HepG2 (cell line): ENCODE results near the gene SLC12A9. TPM values are rescaled to one million over a fixed set of nuclear protein-coding genes. Genes with fewer than 3 reads are reported as not detected.

Experiments
- ETV5 ChIP-seq: IDR thresholded peaks from 2 replicates; pipeline ENCODE4 v1.6.1; 2018; ENCODE audit warnings: missing biosample characterization, missing genetic modification reagents, inconsistent platforms, borderline replicate concordance
- HHEX ChIP-seq: IDR thresholded peaks from 2 replicates; pipeline ENCODE4 v1.6.1; 2016; ENCODE audit warnings: control low read depth
- SRSF1 ChIP-seq: fragments of 200-400 bp; formaldehyde crosslinking; optimal IDR thresholded peaks from 2 replicates; pipeline ENCODE3; 2017; ENCODE audit warnings: mild to moderate bottlenecking, low read depth, low read length, moderate library complexity
- polyA plus RNA-seq, 8 experiments: library from polyadenylated mRNA; depleted of rRNA in 3 of 8; stranded (reverse) in 7 of 8; unstranded in 1 of 8; fragments of >200 nt; fragmentation: Illumina TruSeq in 4 of 8; extraction: Trizol in 4 of 8; gene quantifications; 2 replicates each; pipeline versions ENCODE4 v1.2.1 to v1.2.3, GENCODE V29; 2011 to 2016; ENCODE audit warnings: low read depth in 4 of 8, missing spikeins in 1 of 8, mixed read lengths in 1 of 8; ENCODE audit not compliant: insufficient read depth in 1 of 8
- total RNA-seq, 5 experiments: library from RNA; depleted of rRNA; stranded (reverse); fragments of >200 nt; fragmentation: Illumina TruSeq; extraction: Trizol; gene quantifications; 2 replicates each; pipeline ENCODE4 v1.2.3, GENCODE V29; 2016; ENCODE audit warnings: low read depth in 1 of 5
- TF ChIP-seq, protein P1 (sequence below): sonication (generic); formaldehyde crosslinking; IDR thresholded peaks from 2 replicates; pipeline ENCODE4 v1.4.0; 2020; ENCODE audit warnings: missing genetic modification reagents
- TF ChIP-seq, protein P2 (sequence below): sonication (generic); formaldehyde crosslinking; IDR thresholded peaks from 2 replicates; pipeline ENCODE4 v1.8.0; 2022; ENCODE audit warnings: mild to moderate bottlenecking, missing genetic modification reagents, moderate library complexity
- TF ChIP-seq, protein P3 (sequence below): sonication (generic); formaldehyde crosslinking; IDR thresholded peaks from 2 replicates; pipeline ENCODE4 v1.4.0; 2020; ENCODE audit warnings: missing genetic modification reagents
- TF ChIP-seq, protein P4 (sequence below): sonication (generic); formaldehyde crosslinking; IDR thresholded peaks from 2 replicates; pipeline ENCODE4 v1.8.0; 2022; ENCODE audit warnings: missing genetic modification reagents, mild to moderate bottlenecking, borderline replicate concordance

The SLC12A9 gene
- total and polyA plus RNA-seq, 2 of the 13 experiments (the other 11 are each of a cell fraction or from before 2014, with no cell fraction given), result 8.7 to 16.6 TPM

DNA sequence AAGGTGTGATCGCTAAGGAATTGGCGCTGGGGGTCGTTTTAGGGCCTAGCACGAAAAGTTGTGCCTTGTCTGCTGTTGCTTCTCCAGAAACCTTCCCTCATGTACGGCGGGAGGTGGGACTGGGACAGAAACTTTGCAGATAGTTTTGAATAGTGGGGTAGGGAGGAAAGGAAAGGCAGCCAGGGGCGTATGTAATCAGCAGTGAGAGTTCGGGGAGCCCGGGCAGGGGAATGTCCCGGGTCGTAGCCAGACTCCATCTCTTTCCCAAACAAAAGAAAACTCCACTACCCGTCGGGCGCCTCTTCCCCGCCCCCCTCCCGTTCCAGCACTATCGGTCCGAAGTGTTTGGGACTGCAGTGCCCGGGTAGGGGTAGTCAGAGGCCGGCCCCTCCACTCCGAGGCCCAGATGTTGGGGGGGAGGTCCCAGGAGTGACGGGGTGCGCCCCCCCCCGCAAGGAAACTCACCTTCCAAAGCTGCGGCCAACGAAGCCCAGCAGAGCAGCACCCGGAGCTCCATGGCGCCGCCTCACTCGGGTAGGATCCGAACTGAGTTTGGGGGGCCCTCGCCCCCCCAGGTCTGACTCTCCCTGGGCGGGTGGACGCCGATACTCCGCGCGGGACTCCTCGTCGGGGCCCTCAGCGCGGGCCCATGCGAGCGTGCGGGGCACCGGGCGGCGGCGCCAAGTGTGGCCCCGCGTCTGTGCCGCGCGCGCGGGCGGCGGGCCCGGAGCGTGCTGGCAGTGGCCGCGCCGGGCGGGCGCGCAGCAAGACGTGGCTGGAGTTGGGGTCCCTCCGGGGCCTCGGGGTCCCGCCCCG, 25.8 kb upstream of the SLC12A9 start (continued):
- TF ChIP-seq, protein P1, sequence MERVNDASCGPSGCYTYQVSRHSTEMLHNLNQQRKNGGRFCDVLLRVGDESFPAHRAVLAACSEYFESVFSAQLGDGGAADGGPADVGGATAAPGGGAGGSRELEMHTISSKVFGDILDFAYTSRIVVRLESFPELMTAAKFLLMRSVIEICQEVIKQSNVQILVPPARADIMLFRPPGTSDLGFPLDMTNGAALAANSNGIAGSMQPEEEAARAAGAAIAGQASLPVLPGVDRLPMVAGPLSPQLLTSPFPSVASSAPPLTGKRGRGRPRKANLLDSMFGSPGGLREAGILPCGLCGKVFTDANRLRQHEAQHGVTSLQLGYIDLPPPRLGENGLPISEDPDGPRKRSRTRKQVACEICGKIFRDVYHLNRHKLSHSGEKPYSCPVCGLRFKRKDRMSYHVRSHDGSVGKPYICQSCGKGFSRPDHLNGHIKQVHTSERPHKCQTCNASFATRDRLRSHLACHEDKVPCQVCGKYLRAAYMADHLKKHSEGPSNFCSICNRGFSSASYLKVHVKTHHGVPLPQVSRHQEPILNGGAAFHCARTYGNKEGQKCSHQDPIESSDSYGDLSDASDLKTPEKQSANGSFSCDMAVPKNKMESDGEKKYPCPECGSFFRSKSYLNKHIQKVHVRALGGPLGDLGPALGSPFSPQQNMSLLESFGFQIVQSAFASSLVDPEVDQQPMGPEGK (CRISPR knock-in tag), result 0 out of 2 replicates have a peak, but pooled peaks have one; percentile 29
- peak; percentile 82 for TF ChIP-seq SRSF1
- no peak for TF ChIP-seq HHEX (CRISPR knock-in tag)
- TF ChIP-seq, protein P2, sequence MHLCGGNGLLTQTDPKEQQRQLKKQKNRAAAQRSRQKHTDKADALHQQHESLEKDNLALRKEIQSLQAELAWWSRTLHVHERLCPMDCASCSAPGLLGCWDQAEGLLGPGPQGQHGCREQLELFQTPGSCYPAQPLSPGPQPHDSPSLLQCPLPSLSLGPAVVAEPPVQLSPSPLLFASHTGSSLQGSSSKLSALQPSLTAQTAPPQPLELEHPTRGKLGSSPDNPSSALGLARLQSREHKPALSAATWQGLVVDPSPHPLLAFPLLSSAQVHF (CRISPR knock-in tag), result no peak
- TF ChIP-seq, protein P3, sequence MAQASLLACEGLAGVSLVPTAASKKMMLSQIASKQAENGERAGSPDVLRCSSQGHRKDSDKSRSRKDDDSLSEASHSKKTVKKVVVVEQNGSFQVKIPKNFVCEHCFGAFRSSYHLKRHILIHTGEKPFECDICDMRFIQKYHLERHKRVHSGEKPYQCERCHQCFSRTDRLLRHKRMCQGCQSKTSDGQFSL (CRISPR knock-in tag), result 0 out of 2 replicates have a peak, but pooled peaks have one; percentile 37
- TF ChIP-seq, protein P4, sequence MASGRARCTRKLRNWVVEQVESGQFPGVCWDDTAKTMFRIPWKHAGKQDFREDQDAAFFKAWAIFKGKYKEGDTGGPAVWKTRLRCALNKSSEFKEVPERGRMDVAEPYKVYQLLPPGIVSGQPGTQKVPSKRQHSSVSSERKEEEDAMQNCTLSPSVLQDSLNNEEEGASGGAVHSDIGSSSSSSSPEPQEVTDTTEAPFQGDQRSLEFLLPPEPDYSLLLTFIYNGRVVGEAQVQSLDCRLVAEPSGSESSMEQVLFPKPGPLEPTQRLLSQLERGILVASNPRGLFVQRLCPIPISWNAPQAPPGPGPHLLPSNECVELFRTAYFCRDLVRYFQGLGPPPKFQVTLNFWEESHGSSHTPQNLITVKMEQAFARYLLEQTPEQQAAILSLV (CRISPR knock-in tag), result 0 out of 2 replicates have a peak, but pooled peaks have one; percentile 3
- no peak for TF ChIP-seq ETV5 (CRISPR knock-in tag)
